Testis (tissue), 2 donors: ENCODE data around the gene ERBIN.

Experiments
- CTCF ChIP-seq, 3 experiments: fragments of 450-650 bp in 2 of 3; fragments of 200-600 bp in 1 of 3; sonication (generic) in 1 of 3; IDR thresholded peaks; one replicate each; pipeline ENCODE4 v1.5.1; 2016 to 2019; ENCODE audit warnings: antibody characterized with exemption in 3 of 3, mild to moderate bottlenecking in 2 of 3, moderate library complexity in 1 of 3
- POLR2A ChIP-seq: fragments of 450-650 bp; IDR thresholded peaks from one replicate; pipeline ENCODE4 v1.6.1; 2017; ENCODE audit warnings: antibody characterized with exemption, mild to moderate bottlenecking, moderate library complexity

GRCh38 chr5:65903581-65903980 lies 22.8 kb upstream of the ERBIN start:
- TF ChIP-seq CTCF (IDR thresholded peaks at IDR 0.05): no peak
- no peak for TF ChIP-seq POLR2A
